Right renal cortex interstitium (tissue), 3 donors: ENCODE measurements around the gene MTF1. TPM values are rescaled to one million over a fixed set of nuclear protein-coding genes. Genes with fewer than 3 reads are reported as not detected.
"Not testable (repeated sequence)": the region's sequence is repeated elsewhere in the genome, so short reads cannot be mapped to it uniquely, and the experiment has no call there.

Experiments
- DNase-seq, 3 donors: peaks; one replicate each; pipeline ENCODE4 v3.0.0-alpha.2; 2013; ENCODE audit warnings: low read depth in 3 of 3, low spot score in 2 of 3
- polyA plus RNA-seq, 3 donors: library from polyadenylated mRNA; unstranded; fragments of 120-200 nt; gene quantifications; one replicate each; pipeline ENCODE4 v1.2.1, GENCODE V29; 2013; ENCODE audit not compliant: insufficient read length in 3 of 3

Gene MTF1
- polyA plus RNA-seq, 3 donors: 8.5 to 9.7 (median 8.8) TPM

DNA sequence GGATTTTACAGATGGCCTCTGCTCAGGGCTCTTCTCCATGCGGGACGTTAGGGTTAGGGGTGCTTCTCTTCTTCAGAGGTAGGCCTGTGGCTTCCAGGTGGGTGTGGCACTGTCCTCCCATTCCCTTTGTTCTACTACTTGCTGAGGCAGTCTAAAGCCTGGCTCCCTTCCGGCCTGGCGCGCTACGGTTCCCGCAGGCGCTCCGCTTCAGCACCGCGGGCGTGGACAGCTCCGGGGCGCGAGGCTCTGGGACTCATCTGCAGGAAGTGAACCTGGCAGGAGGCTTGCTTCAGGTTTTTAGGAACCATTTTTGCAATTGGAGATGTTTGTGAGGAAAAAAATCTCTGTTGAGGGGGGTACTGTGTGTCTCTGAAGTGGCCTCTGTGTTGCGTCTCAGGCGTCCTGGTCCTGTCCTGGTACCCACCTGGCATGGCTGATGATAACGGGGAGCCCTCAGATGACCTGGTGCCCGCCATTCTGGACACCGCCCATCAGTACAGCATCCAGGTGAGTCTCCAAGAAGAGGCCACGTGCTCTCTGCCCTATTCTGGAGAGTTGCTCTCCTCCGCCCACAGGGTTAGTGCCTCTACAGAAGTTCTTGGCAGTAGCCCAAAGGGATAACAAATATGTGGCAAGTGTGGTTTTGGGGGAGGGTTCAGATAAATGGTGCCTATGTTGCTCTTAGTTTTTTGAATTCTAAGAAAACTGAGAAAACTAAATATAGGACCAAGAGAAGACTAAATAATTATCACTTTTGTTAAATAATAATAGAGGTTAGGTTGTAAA lies 63.9 kb downstream of the MTF1 start:
- peak in 1 of 3 donors; percentile 31 for DNase-seq

DNA sequence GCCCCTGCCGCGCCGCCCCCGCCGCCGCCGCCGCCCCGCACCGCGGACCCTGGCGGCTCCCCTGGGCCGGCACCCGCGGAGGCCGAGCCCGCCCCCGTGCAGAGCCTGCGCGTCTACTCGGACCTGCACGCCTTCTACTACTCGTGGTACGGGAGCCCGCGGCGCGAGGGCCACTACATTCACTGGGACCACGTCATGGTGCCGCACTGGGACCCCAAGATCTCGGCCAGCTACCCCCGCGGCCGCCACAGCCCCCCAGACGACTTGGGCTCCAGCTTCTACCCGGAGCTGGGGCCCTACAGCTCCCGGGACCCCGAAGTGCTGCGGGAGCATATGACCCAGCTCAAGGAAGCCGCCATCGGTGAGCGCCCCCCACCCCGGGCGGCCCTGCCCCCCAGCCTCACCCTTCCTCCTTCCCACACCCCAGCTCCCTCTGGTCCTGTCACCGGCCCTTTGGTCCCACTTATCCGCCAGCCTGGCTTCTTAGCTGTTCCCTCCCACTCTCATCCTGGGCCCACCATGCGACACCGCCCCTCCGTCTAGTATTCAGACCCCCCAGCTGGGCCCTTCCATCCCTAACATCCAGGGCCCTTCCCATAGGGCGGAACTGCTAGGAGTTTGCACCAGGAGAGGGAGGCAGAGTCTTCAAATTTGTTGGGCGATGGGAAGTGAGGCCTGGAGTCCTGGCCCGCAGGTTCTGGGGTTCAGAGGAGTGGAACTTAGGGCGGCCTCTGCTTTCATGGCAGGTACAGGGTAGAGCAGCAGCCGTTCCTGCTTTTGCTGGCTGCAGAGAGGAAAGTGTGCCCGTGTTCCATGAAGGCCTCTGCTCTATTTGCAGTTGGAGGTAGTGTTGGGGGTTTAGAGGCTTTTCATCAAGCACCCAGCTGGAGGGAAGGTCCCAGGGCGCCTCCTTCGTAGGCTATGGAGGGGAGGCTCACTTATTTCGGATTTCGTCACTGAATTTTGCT lies 64.7 kb downstream of the MTF1 start:
- no peak for DNase-seq

DNA sequence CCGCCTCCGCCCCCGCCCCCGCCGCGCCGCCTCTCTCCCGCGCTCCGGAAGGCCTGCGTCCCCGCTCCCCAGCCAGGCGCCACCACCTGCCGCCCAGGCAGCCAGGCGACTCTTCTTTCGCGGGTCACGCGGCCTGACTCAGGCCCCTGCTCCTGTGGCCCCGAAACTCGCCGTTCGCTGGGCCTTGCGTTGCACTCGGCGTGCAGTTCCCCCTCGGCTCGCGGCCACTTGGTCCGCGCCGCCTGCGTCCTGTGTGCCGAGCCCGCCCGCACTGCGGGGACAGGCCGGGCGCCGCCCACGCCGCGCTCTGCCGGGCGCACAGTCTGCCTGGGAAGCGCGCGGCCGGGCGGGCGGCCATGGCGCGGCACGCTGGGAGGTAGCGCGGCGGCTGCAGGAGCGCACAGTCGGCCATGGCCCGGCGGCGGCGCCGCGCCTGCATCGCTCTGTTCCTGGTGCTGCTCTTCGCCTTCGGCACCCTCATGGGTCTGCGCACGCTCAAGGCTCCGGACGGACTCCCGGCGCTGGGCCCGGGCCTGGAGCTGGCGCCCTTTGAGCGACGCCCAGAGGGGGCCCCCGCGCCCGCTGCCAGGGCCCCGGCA lies 65.5 kb downstream of the MTF1 start, which contains the start of gene MANEAL:
Gene MANEAL (plus strand): TSS at position 75 of the 599 bp plus-strand sequence. CDS start 336 bp downstream, at position 411.
- DNase-seq: no peak

DNA sequence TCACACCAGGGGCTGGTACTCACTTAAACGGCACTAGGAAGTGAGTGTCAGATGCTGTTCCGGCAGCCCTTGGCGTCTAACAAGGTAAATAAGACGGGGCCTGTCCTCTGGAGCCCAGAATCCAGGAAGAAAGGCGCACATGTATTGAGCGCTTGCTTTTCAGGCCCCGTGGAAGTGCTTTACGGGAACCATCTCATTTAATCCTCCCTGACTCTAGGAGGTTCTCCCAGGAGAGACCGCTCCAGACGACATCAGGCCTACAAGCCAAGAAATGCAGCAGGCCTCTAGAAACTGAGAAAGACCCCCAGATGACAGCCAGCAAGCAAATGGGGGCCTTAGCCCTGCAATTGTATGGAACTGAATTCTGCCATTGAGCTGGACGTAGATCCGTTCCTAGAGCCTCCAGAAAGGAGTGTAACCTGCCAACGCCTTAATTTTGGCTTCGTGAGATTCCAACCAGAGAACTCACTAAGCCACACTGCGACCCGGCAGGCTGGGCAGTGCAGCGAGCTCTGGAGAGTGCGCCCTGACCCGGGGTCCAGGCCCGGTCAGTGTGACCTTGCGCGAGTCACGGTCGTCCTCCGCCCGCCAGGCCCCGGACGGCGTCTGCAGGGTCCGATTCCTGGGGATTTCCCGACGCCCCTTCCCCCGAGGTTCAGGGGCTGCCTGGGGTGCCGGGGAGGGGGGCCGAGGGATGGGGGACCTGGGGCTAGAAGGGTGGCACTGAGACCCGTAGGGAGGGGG lies 66.3 kb downstream of the MTF1 start:
- no peak for DNase-seq

DNA sequence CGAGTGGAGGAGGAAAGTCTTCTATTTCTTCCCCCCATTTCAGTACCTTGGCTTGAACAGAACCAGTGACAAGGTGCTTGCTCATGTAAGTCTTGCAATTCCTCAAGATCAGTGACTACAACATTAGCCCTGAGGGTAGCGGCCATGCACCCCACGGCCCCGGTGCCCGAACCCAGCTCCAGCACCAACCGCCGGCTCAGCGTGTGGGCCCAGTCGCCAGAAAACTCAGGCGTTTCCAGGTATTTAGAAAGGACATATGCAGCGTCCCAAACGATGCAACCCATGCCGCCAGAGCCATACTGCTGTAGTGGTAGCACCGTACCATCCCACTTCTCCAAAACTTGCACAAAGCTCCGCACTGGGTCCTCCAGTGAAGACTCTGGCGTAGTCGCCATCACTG lies 76.9 kb downstream of the MTF1 start:
- DNase-seq: no peak

DNA sequence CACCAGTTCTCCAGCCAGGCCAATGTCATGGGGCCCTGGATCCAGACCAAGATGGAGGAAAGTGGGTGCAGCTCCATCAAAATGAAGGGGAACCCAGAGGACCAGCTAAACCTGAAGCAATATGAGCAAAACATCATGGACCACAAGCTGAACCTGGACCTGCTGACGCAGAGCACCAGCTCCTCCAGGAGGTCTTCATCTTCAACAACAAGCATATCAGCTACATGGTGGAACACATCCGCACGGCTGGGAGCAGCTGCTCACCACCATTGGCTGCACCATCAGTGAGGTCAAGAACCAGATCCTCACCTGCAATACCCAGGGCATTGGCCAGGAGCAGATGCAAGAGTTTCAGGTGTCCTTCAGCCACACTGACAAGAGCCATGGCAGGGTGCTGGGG lies 80.7 kb downstream of the MTF1 start:
- no peak for DNase-seq

DNA sequence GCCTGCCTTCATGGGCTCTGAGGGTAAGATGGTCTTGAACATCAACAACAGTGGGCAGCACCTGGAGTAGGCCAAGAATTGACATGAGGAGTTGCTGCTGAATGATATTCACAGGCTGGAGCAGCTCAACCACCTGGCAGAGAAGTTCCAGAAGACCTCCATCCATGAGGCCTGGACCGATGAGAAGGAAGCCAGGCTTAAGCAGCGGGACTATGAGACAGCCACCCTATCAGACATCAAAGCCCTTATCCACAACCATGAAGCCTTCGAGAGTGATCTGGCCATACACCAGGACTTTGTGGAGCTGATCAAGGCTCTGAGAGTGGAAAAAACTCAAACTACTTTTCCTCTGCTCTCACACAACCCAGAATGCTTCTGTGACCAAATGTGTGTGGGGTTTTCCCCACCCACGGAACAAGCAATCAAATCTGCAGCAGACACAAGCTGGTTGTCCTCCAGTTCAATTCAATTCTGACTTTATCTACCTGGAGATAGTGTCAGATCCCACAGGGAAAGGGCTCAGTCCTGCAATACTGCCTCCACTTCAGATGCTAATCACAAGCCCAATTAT lies 82.4 kb downstream of the MTF1 start:
- DNase-seq: no peak

DNA sequence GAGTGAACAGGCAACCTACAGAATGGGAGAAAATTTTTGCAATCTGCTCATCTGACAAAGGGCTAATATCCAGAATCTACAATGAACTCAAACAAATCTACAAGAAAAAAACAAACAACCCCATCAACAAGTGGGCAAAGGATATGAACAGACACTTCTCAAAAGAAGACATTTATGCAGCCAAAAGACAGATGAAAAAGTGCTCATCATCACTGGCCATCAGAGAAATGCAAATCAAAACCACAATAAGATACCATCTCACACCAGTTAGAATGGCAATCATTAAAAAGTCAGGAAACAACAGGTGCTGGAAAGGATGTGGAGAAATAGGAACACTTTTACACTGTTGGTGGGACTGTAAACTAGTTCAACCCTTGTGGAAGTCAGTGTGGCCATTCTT lies 88.0 kb downstream of the MTF1 start:
- DNase-seq: not testable (repeated sequence)

DNA sequence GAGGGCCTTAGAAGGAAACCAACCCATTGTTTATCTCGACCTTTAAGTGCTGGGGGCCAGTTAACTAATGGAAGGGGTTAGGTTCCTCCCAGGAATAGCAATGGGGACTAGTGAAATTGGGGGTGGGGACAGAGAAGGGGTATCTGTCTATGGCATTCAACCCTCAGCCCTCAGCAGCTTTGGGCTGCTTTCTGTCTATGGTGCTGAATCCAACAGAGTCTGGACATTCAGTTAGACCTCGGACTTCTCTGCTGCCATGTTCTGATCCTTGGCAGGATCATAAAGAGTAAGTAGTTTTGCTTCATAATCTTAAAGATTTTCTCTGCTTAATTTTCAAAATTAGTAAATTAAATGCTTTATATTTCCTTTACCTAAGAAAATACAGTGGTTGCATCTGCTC lies 91.9 kb downstream of the MTF1 start:
- no peak for DNase-seq

DNA sequence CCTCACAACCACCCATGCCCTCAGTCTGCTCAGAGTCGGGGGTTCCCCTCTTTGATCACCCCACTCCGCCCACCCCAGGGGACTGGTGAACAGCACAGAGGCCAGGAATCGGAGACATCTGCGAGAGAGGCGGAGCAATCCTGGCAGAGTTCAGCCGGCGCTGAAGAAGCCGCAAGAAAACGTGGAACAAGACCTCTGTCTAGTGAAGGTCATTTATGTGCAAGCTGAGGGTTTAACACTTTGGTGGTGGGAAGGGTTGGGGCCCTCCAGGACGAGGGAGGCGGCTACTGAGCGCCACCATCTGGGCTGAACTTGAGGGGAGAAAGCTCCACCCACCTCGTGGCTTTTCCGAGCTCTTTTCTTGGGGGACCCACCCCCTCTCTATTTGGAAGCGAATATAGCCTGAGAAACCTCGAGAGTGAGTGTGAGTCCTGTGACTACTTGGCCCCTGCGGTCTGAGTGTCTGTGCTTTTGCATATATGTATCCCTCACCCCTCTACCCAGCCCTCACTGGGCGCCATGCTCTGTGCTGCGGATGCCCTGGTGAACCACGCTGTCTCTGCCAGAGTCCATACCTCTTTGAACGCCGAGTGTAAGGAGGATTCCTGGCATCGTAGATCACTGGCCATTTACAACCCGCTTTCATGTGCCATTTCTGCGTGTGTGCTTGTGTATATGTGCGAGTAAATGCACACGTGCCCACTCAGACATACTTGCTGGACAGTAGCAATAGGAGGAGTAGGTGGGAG lies 93.3 kb downstream of the MTF1 start:
- no peak for DNase-seq

DNA sequence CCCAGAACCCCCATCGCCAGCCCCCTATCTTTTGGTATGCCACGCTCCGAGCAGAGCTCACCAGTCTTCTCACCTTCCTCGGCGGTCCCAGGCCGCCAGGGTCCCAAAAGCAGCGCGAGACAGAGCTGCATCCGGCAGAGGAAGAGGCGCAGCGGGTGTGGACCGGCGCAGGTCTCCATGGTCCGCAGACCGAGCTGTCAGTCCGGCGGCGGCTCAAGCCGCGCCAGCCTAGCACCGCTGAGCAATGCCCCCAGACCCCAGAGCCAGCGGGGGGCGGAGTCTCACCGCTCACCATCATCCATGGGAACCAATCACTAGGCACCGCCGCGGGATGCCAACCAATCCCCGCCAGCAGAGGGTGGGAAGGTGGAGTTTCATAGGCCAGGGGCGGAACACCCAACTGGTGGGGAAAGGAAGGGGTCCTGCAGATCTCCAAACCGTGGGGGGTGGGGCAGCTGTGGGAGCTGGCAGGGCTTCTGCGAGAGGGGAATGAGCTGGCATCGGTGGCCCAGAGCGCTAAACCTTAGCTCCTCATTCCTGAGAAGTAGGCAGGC lies 94.4 kb downstream of the MTF1 start, which contains the start of gene EPHA10:
Gene EPHA10 (minus strand): TSS at position 233 of the 554 bp plus-strand sequence. CDS start 54 bp downstream, at position 179.
- no peak for DNase-seq

DNA sequence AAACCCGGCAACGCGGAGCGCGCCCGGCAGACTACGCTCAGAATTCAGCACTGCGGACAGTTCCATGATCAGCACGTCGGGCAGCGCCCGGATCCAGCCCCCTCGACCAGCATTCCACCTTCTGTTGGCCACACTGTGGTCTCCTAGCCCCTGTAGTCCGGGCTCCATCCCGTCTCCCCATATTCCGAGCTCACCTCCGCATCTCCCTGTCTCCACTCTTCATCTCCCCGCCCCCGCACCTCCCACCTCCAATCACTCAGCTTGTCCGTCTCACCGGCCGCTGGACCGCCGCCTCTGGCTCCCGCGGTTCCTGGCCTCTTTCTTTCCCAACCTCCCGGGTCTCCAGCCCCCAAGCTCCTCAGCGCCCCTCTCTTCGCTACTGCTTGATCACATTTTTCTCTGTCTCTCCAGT lies 95.0 kb downstream of the MTF1 start:
- peak; percentile 37 to 63 (median 58) for DNase-seq

DNA sequence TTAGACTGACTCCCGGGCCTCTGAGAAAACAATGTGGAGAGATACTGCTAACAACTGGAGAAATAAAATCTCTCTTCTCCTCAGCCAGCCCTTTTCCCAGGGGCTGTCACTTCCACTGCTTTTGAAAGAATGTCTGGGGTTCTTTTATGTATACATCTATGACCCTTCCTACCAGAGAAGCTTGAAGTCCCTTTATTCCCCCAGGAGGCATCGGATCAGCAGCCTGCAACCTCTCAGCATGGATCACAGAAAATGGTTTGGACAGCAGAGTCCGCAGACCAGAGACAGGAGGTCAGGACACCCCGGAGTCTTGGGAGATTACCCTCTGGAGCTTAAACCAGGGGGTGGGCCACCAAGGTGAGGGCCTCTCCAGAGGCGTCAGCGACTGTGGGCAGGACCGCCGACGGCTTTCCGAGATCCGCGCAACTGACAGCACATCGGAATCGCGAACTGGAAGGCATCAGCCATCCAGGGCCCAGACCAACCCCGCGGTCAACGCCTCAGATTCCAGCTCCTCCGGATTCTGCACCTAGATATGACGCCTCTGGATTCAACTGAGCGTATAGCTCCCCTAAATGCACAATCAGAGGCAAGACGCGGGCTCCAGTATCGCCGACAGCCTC lies 95.5 kb downstream of the MTF1 start:
- DNase-seq: no peak

DNA sequence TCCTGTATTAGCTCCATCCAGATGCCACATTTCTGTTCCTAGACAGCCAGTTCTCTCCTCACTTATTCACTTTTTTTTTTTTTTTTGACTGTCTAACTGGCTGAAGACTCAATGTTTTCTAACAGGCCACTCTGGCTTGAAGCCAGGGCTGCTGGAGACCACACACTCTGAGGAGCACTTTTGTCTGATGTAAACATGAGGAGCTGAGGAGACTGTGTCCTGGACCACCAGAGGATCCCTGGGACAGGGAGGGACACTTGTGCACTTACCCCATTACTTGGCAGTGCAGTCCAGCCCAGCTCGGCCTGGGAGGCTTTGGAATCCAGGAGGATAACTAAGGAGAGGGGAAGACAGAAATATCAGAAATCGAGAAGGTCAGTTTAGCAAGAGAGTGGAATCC lies 96.9 kb downstream of the MTF1 start:
- DNase-seq: no peak

DNA sequence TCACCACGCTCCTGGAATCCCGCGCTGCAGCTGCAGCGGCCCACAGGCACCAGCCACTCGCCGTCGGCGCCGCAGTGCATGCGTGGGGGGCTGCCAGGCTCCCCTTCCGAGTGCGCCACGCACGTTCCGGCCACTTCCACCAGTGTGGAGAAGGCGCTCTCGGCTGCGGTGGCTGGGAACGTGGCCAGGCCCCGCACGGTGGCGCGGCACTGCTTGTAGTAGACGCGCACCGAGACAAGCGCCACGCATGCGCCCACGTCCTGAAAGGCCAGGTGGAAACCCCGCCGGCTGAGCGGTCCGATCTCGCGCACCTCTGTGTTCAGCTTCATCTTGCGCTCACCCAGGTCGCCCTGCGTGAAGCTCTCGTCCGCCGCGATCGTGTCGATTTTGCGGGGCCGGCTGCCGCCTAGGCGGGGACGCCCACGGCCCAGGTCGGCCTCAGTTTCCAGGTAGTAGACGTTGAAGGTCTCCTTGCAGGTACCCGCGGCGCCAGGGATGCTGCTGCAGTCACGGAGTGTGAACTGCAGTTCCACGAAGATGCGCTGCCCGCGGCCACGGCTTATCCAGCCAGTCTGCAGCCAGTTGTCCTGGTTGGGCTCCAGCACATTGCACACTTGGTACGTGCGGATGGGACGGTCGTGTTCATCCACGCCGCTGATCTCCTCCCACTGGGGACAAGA lies 97.8 kb downstream of the MTF1 start:
- DNase-seq: no peak
